Measurements from ENCODE around the gene ANXA11.
"Not testable (repeated sequence)": the region's sequence is repeated elsewhere in the genome, so short reads cannot be mapped to it uniquely, and the experiment has no call there.

ANXA11 gene

GRCh38 chr10:80223031-80223419 is 17.7 kb upstream of the ANXA11 start:
- not testable (repeated sequence) for FAIRE-seq; DNase-seq (ENCODE audit: insufficient read length, low spot score)

GRCh38 chr10:80218878-80219277 is 13.5 kb upstream of the ANXA11 start:
- FAIRE-seq = not testable (repeated sequence)

GRCh38 chr10:80214368-80214982 is 9.1 kb upstream of the ANXA11 start:
- DNase-seq (ENCODE audit: insufficient read length, low spot score); FAIRE-seq: not testable (repeated sequence)

More at GRCh38 chr10:80218878-80219277, 13.5 kb upstream of the ANXA11 start:
- not testable (repeated sequence) for DNase-seq (ENCODE audit: insufficient read length, low spot score)

GRCh38 chr10:80212535-80213115 is 7.3 kb upstream of the ANXA11 start:
- DNase-seq (ENCODE audit: insufficient read length, low spot score); FAIRE-seq: not testable (repeated sequence)

GRCh38 chr10:80211786-80212185 is 6.4 kb upstream of the ANXA11 start:
- no peak for DNase-seq (ENCODE audit: insufficient read length, low spot score)
- FAIRE-seq = no peak
- no peak for TF ChIP-seq CTCF (IDR thresholded peaks at IDR 0.05; ENCODE audit: insufficient read depth, missing control alignments)

GRCh38 chr10:80210259-80210658 is 4.9 kb upstream of the ANXA11 start:
- no peak for TF ChIP-seq CTCF (IDR thresholded peaks at IDR 0.05; ENCODE audit: insufficient read depth, missing control alignments)
- DNase-seq (ENCODE audit: insufficient read length, low spot score) = no peak

GRCh38 chr10:80207768-80208370 is 2.5 kb upstream of the ANXA11 start:
- TF ChIP-seq CTCF (IDR thresholded peaks at IDR 0.05; ENCODE audit: insufficient read depth, missing control alignments) = no peak

More at GRCh38 chr10:80210259-80210658, 4.9 kb upstream of the ANXA11 start:
- FAIRE-seq = no peak

GRCh38 chr10:80206277-80206655 is 929 bp upstream of the ANXA11 start:
- no peak for FAIRE-seq
- TF ChIP-seq CTCF (IDR thresholded peaks at IDR 0.05; ENCODE audit: insufficient read depth, missing control alignments) = no peak
- no peak for DNase-seq (ENCODE audit: insufficient read length, low spot score)

More at GRCh38 chr10:80207768-80208370, 2.5 kb upstream of the ANXA11 start:
- no peak for DNase-seq (ENCODE audit: insufficient read length, low spot score)
- no peak for FAIRE-seq

- FAIRE-seq = no peak
- no peak for TF ChIP-seq CTCF (IDR thresholded peaks at IDR 0.05; ENCODE audit: insufficient read depth, missing control alignments)
- no peak for DNase-seq (ENCODE audit: insufficient read length, low spot score)
Observed at GRCh38 chr10:80204677-80205476, 460 bp downstream of the ANXA11 start.
